Measurements from ENCODE around the gene RPA1.

The RPA1 gene

DNA sequence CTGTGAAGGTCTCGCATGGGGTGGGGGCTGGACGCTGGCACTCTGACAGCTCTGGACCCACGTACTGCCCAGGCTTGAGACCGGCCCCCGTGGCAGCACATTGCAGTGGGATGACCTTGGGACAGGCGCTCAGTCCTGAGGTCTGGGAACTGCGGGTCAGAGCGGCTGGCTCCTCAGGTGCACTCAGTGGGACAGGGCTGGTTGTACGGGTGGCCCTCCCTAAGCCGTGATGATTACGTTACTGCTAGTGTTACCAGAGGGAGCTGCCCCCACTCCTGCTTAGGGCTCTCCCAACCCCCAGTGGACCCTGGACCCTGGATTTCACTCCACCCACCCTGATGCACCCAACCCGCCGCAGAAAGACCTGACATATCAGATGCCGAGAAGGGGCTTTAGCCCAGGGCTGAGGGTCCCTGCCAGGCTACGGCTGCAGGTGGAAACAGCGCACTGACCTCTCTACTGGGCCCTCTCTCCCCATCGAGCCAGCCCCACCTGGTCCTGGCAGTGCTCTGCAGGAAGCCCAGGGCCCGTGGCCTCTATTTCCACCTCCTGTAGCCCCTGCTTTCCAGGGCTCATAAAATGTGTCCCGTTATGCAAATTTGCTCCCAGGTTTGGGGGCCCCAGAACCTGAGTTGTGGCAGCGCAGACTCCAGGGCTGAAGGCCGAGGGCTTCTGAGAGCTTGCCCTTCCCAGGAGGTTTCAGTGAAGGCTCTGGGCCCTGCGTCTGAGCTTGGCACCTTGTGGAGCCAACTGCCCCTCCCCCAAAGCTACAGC, 118.1 kb downstream of the RPA1 start:
- Histone ChIP-seq H3K9me3 (ENCODE audit: control insufficient read depth, insufficient read depth, low read depth, low read length) (no peaks in the 10 kb centered on the region), H3K4me1 (ENCODE audit: control insufficient read depth, insufficient read depth, low read length) (no peaks in the 10 kb centered on the region), H3K27ac (ENCODE audit: extremely low read depth, low read depth, low read length) (no peak overlapping the region), H3K36me3 (ENCODE audit: control insufficient read depth in 2 of 2, insufficient read depth in 1 of 2, low read length in 2 of 2) (no peaks in the 10 kb centered on the region), H3K4me3 (ENCODE audit: low read depth, low read length) (no peak overlapping the region)
- peak; percentile 47 for TF ChIP-seq ZBTB20 (tag by site-specific recombination; IDR thresholded peaks at IDR 0.05)
- TF ChIP-seq EGR2 (tag by site-specific recombination; IDR thresholded peaks at IDR 0.05; ENCODE audit: low read depth) = peak; percentile 15; the same call in 1 of the 2 replicates
- TF ChIP-seq, protein P1, sequence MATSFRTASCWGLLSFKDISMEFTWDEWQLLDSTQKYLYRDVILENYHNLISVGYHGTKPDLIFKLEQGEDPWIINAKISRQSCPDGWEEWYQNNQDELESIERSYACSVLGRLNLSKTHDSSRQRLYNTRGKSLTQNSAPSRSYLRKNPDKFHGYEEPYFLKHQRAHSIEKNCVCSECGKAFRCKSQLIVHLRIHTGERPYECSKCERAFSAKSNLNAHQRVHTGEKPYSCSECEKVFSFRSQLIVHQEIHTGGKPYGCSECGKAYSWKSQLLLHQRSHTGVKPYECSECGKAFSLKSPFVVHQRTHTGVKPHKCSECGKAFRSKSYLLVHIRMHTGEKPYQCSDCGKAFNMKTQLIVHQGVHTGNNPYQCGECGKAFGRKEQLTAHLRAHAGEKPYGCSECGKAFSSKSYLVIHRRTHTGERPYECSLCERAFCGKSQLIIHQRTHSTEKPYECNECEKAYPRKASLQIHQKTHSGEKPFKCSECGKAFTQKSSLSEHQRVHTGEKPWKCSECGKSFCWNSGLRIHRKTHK (tag by site-specific recombination; IDR thresholded peaks at IDR 0.05) = no peak
- TF ChIP-seq, protein P2, sequence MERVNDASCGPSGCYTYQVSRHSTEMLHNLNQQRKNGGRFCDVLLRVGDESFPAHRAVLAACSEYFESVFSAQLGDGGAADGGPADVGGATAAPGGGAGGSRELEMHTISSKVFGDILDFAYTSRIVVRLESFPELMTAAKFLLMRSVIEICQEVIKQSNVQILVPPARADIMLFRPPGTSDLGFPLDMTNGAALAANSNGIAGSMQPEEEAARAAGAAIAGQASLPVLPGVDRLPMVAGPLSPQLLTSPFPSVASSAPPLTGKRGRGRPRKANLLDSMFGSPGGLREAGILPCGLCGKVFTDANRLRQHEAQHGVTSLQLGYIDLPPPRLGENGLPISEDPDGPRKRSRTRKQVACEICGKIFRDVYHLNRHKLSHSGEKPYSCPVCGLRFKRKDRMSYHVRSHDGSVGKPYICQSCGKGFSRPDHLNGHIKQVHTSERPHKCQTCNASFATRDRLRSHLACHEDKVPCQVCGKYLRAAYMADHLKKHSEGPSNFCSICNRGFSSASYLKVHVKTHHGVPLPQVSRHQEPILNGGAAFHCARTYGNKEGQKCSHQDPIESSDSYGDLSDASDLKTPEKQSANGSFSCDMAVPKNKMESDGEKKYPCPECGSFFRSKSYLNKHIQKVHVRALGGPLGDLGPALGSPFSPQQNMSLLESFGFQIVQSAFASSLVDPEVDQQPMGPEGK (tag by site-specific recombination; IDR thresholded peaks at IDR 0.05) = peak; percentile 11; the same call in 1 of the 2 replicates
- ChIA-PET POLR2A (no interaction called here), CTCF (interaction anchor here (0.5 kb wide), 1 partner anchor 78 kb away, joined by 3 read pairs; no protein-coding TSS in a partner anchor)

DNA sequence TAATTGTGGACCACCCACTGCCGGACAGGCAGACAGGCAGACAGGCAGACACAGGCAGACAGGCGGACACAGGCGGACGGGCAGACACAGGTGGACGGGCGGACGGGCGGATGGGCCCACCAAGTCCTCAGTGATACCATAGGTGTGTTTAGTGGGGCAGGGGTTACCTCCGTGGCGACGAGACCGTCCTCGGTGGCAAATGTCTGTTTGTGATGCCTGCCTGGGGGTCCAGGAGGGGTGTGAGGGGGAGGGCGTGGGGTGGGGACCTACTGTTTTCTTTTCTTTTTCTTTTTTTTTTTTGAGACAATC, 118.7 kb downstream of the RPA1 start:
- CTCF ChIA-PET = no interaction called here
- no peaks in the 10 kb centered on the region for H3K36me3 ChIP-seq (ENCODE audit: control insufficient read depth in 2 of 2, insufficient read depth in 1 of 2, low read length in 2 of 2)
- POLR2A ChIA-PET = no interaction called here
- no peak overlapping the region for H3K4me3 ChIP-seq (ENCODE audit: low read depth, low read length)
- TF ChIP-seq ZNF302 (tag by site-specific recombination; IDR thresholded peaks at IDR 0.05; ENCODE audit: low read depth) = no peak
- TF ChIP-seq ZNF585B (tag by site-specific recombination; IDR thresholded peaks at IDR 0.05) = no peak
- no peak for TF ChIP-seq SETDB1 (IDR thresholded peaks at IDR 0.05; ENCODE audit: insufficient read length, low read length)
- TF ChIP-seq, protein P3, sequence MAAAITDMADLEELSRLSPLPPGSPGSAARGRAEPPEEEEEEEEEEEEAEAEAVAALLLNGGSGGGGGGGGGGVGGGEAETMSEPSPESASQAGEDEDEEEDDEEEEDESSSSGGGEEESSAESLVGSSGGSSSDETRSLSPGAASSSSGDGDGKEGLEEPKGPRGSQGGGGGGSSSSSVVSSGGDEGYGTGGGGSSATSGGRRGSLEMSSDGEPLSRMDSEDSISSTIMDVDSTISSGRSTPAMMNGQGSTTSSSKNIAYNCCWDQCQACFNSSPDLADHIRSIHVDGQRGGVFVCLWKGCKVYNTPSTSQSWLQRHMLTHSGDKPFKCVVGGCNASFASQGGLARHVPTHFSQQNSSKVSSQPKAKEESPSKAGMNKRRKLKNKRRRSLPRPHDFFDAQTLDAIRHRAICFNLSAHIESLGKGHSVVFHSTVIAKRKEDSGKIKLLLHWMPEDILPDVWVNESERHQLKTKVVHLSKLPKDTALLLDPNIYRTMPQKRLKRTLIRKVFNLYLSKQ (tag by site-specific recombination; IDR thresholded peaks at IDR 0.05; ENCODE audit: borderline replicate concordance) = no peak
- TF ChIP-seq ZNF670 (tag by site-specific recombination; IDR thresholded peaks at IDR 0.05; ENCODE audit: low read depth) = no peak
- no peak for TF ChIP-seq ZNF146 (tag by site-specific recombination; IDR thresholded peaks at IDR 0.05)
- TF ChIP-seq ZNF600 (tag by site-specific recombination; IDR thresholded peaks at IDR 0.05) = no peak
- no peak for TF ChIP-seq ZNF184 (tag by site-specific recombination; IDR thresholded peaks at IDR 0.05)
- no peak for TF ChIP-seq ZNF37A (tag by site-specific recombination; IDR thresholded peaks at IDR 0.05)
- TF ChIP-seq ZNF140 (tag by site-specific recombination; IDR thresholded peaks at IDR 0.05) = no peak
- TF ChIP-seq ZBTB1 (tag by site-specific recombination; IDR thresholded peaks at IDR 0.05) = no peak
- TF ChIP-seq, protein P4, sequence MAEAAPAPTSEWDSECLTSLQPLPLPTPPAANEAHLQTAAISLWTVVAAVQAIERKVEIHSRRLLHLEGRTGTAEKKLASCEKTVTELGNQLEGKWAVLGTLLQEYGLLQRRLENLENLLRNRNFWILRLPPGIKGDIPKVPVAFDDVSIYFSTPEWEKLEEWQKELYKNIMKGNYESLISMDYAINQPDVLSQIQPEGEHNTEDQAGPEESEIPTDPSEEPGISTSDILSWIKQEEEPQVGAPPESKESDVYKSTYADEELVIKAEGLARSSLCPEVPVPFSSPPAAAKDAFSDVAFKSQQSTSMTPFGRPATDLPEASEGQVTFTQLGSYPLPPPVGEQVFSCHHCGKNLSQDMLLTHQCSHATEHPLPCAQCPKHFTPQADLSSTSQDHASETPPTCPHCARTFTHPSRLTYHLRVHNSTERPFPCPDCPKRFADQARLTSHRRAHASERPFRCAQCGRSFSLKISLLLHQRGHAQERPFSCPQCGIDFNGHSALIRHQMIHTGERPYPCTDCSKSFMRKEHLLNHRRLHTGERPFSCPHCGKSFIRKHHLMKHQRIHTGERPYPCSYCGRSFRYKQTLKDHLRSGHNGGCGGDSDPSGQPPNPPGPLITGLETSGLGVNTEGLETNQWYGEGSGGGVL (tag by site-specific recombination; IDR thresholded peaks at IDR 0.05) = no peak
- TF ChIP-seq, protein P5, sequence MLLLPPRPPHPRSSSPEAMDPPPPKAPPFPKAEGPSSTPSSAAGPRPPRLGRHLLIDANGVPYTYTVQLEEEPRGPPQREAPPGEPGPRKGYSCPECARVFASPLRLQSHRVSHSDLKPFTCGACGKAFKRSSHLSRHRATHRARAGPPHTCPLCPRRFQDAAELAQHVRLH (tag by site-specific recombination; IDR thresholded peaks at IDR 0.05) = no peak
- no peak for TF ChIP-seq ZNF19 (tag by site-specific recombination; IDR thresholded peaks at IDR 0.05; ENCODE audit: low read depth)
- no peak for TF ChIP-seq ZFP3 (tag by site-specific recombination; IDR thresholded peaks at IDR 0.05; ENCODE audit: low read depth)
- TF ChIP-seq KLF1 (tag by site-specific recombination; IDR thresholded peaks at IDR 0.05) = no peak
- TF ChIP-seq GLI2 (tag by site-specific recombination; IDR thresholded peaks at IDR 0.05; ENCODE audit: borderline replicate concordance, low read depth) = no peak
- H3K27ac ChIP-seq (ENCODE audit: extremely low read depth, low read depth, low read length) = no peak overlapping the region
- H3K4me1 ChIP-seq (ENCODE audit: control insufficient read depth, insufficient read depth, low read length) = no peaks in the 10 kb centered on the region
- no peaks in the 10 kb centered on the region for H3K9me3 ChIP-seq (ENCODE audit: control insufficient read depth, insufficient read depth, low read depth, low read length)

All from HEK293 (cell line).